K562 (cell line): ENCODE data around the gene MCFD2. TPM values are rescaled to one million over a fixed set of nuclear protein-coding genes. Genes with fewer than 3 reads are reported as not detected.
A peak's percentile ranks its signal among the peaks of the same experiment; 100 is the strongest.

Experiments
- ATAC-seq: fragments of 200-7000 bp; cut with Tn5 transposase; 3 replicates; pipeline ENCODE4 v1.9.1; 2020; ENCODE audit warnings: moderate library complexity
- BruUV-seq: library from RNA; stranded (reverse); fragments of 400-500 nt; replicated peaks from 2 replicates; lab custom pipeline; 2021; lab: Mats Ljungman, UMichigan
- CTCF ChIA-PET: fragments of 300-600 bp; formaldehyde crosslinking; extraction: SDS; loops from one replicate; lab custom pipeline; 2021; ENCODE audit warnings: low intra/inter-chr PET ratio; lab: Yijun Ruan, JAX
- POLR2A ChIA-PET: fragments of 300-600, 350-650 bp; sonication (Branson Sonifier 250); formaldehyde crosslinking; extraction: SDS; loops from one replicate; lab custom pipeline; 2021; ENCODE audit warnings: antibody characterized with exemption, inconsistent platforms; lab: Yijun Ruan, JAX
- DNase-seq, 4 experiments: peaks; one replicate each; pipeline versions ENCODE4 v3.0.0 to v3.0.0-alpha.2; 2011 to 2018; ENCODE audit warnings: low spot score in 3 of 4, mixed read lengths in 3 of 4; ENCODE audit errors: extremely low read depth in 1 of 4
- FAIRE-seq: peaks from 2 replicates; lab custom pipeline; 2011; peaks lifted over from hg19 to GRCh38; lab: Jason Lieb, UNC
- H2AFZ ChIP-seq: 2 replicates; pipeline ENCODE4 v1.6.0; 2011; ENCODE audit warnings: low read depth, low read length, control low read depth, inconsistent platforms
- H3K27ac ChIP-seq: fragments of 200-600 bp; 3 replicates; pipeline ENCODE4 v1.8.0; 2011; ENCODE audit warnings: low read depth, mild to moderate bottlenecking, control low read depth, inconsistent platforms, low read length, moderate library complexity, mixed read lengths; ENCODE audit errors: extremely low read depth
- H3K27me3 ChIP-seq, 2 experiments: fragments of 300-600 bp in 1 of 2; 2 replicates in 1 of 2; 3 replicates in 1 of 2; pipeline versions ENCODE4 v1.6.0 to v1.8.0; 2011; ENCODE audit warnings: inconsistent platforms in 2 of 2, low read length in 2 of 2, mild to moderate bottlenecking in 1 of 2, mixed read lengths in 1 of 2, moderate library complexity in 1 of 2; ENCODE audit not compliant: control insufficient read depth in 2 of 2, insufficient read depth in 2 of 2
- H3K36me3 ChIP-seq: fragments of 300-600 bp; 3 replicates; pipeline ENCODE4 v1.8.0; 2011; ENCODE audit warnings: mild to moderate bottlenecking, low read length, inconsistent platforms; ENCODE audit not compliant: control insufficient read depth, insufficient read depth
- H3K4me1 ChIP-seq, 2 experiments: fragments of 200-600 bp in 1 of 2; replicated peaks in 1 of 2; 2 replicates in 1 of 2; 3 replicates in 1 of 2; pipeline versions ENCODE4 v1.5.1 to v1.8.0; 2011; ENCODE audit warnings: inconsistent platforms in 2 of 2, low read length in 2 of 2, mild to moderate bottlenecking in 1 of 2, mixed read lengths in 1 of 2, moderate library complexity in 1 of 2; ENCODE audit not compliant: control insufficient read depth in 2 of 2, insufficient read depth in 2 of 2
- H3K4me2 ChIP-seq: 2 replicates; pipeline ENCODE4 v1.6.1; 2011; ENCODE audit warnings: low read length, control low read depth, inconsistent platforms, mixed read lengths; ENCODE audit not compliant: insufficient read depth
- H3K4me3 ChIP-seq: fragments of 200-600 bp; sonication (generic), shearing (Covaris generic); 2 replicates; pipeline ENCODE4 v1.5.1; 2016; ENCODE audit warnings: control low read depth, inconsistent platforms
- H3K79me2 ChIP-seq: fragments of 200-600 bp; 3 replicates; pipeline ENCODE4 v1.8.0; 2011; ENCODE audit warnings: low read length, inconsistent platforms; ENCODE audit not compliant: control insufficient read depth, insufficient read depth
- H3K9ac ChIP-seq, 2 experiments: 2 replicates each; pipeline versions ENCODE4 v1.6.0 to v1.6.1; 2011; ENCODE audit warnings: low read depth in 2 of 2, low read length in 2 of 2, control low read depth in 1 of 2, inconsistent platforms in 1 of 2, mild to moderate bottlenecking in 1 of 2, mixed read lengths in 1 of 2; ENCODE audit not compliant: insufficient read depth in 1 of 2
- H3K9me1 ChIP-seq: one replicate; pipeline ENCODE4 v1.6.0; 2011; ENCODE audit warnings: inconsistent platforms, mild to moderate bottlenecking, low read length, moderate library complexity; ENCODE audit not compliant: control insufficient read depth, insufficient read depth
- H3K9me3 ChIP-seq: replicated peaks from 2 replicates; pipeline ENCODE4 v1.5.1; 2011; ENCODE audit warnings: low read depth, low read length, inconsistent platforms; ENCODE audit not compliant: control insufficient read depth, insufficient read depth
- H4K20me1 ChIP-seq: replicated peaks from 2 replicates; pipeline ENCODE4 v1.6.1; 2011; ENCODE audit warnings: low read length, inconsistent platforms, mixed read lengths; ENCODE audit not compliant: control insufficient read depth, insufficient read depth
- BDP1 ChIP-seq: IDR thresholded peaks from 3 replicates; pipeline ENCODE4 v1.6.1; 2011; ENCODE audit not compliant: insufficient read length, insufficient read depth
- SMAD4 ChIP-seq: fragments of 250-450 bp; sonication (Bioruptor Pico); conservative IDR thresholded peaks from 2 replicates; pipeline ENCODE4 v1.8.0; 2021; ENCODE audit warnings: inconsistent platforms, mild to moderate bottlenecking, moderate library complexity
- SNRNP70 ChIP-seq: fragments of 200-400 bp; formaldehyde crosslinking; optimal IDR thresholded peaks from 2 replicates; pipeline ENCODE3; 2017; ENCODE audit warnings: low read depth, low read length
- TAF9B ChIP-seq: fragments of 450-650 bp; IDR thresholded peaks from 2 replicates; pipeline ENCODE4 v1.6.1; 2018; ENCODE audit warnings: mild to moderate bottlenecking; ENCODE audit not compliant: partially characterized antibody
- ZFX ChIP-seq: sonication (generic); formaldehyde crosslinking; IDR thresholded peaks from 2 replicates; pipeline ENCODE4 v1.8.0; 2022; ENCODE audit warnings: mild to moderate bottlenecking, missing genetic modification reagents, moderate library complexity
- ZKSCAN8 ChIP-seq: fragments of 200-800 bp; sonication (Bioruptor generic); IDR thresholded peaks from 2 replicates; pipeline ENCODE4 v1.6.1; 2016; ENCODE audit warnings: missing genetic modification characterization, missing compliant biosample characterization
- WGBS: fragments of 100-300 bp; shearing (Covaris generic); methylation state at CpG from one replicate; pipeline ENCODE4 v1.1.6; 2016; ENCODE audit warnings: low coverage, mixed read lengths; ENCODE audit not compliant: insufficient coverage; ENCODE audit errors: missing lambda C conversion rate; 5-methylcytosine and 5-hydroxymethylcytosine counted together
- in situ Hi-C: fragments of 300-500 bp; cut with MboI; formaldehyde crosslinking; loops from 4 replicates; pipeline ENCODE4 v1.15.0; 2018; ENCODE audit warnings: inconsistent platforms, mixed read lengths
- intact Hi-C: fragments of 100-400 bp; cut with micrococcal nuclease; formaldehyde crosslinking; loops from 2 replicates; pipeline ENCODE4 v1.14.2; 2022
- polyA plus RNA-seq, 8 experiments: library from polyadenylated mRNA; depleted of rRNA in 4 of 8; stranded (reverse) in 5 of 8; unstranded in 3 of 8; fragments of >200 nt; fragmentation: Nextera tagmentation in 2 of 8; fragmentation: Illumina TruSeq in 1 of 8; extraction: Ambion mirVana in 2 of 8; extraction: Trizol in 1 of 8; gene quantifications; 2 replicates each; pipeline versions ENCODE4 v1.2.1 to v1.2.3, GENCODE V29; 2011 to 2014; ENCODE audit warnings: inconsistent platforms in 1 of 8, missing spikeins in 1 of 8
- total RNA-seq, 7 experiments: library from RNA; depleted of rRNA in 6 of 7; stranded (reverse); fragments of >200 nt in 6 of 7; fragmentation: Illumina TruSeq in 2 of 7; extraction: Trizol in 2 of 7; gene quantifications; 2 replicates each; pipeline versions ENCODE4 v1.2.1 to v1.2.3, GENCODE V29; 2011 to 2021; ENCODE audit warnings: low replicate concordance in 1 of 7
- TF ChIP-seq, protein P1 (sequence below): fragments of 250-450 bp; sonication (Bioruptor Pico); IDR thresholded peaks from 2 replicates; pipeline ENCODE4 v1.5.1; 2021; ENCODE audit warnings: mild to moderate bottlenecking

Gene MCFD2
- total and polyA plus RNA-seq, 9 of the 15 experiments (the other 6 are each of a cell fraction or from before 2014, with no cell fraction given): 78.6 to 237 (median 123) TPM

DNA sequence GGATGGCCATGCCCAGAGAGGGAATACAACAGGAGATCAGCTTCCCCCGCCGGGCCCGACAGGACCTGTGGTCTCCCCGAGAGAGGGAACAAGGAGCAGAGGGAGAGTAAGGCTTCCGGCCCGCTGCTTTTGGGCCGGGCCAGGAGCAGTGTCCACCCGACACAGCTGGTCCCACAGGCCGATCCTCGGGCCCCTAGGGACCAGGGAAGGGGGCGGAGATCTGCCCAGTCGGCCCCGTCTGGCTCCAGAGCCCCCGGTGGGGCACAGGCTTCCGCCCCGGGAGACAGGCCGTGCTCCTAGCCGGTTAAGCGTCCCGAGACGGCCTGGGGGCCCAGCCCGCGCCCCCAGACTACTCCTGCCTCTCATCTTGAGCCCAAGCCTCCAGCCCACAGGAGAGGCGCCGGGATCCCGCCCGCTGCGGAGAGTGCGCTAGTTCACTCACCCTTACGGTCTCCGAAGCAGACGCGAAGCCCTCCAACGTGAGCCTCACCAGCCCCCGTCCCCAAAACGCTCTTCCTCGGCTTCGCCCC is at the start of gene MCFD2 (continued):
- TF ChIP-seq, protein P1, sequence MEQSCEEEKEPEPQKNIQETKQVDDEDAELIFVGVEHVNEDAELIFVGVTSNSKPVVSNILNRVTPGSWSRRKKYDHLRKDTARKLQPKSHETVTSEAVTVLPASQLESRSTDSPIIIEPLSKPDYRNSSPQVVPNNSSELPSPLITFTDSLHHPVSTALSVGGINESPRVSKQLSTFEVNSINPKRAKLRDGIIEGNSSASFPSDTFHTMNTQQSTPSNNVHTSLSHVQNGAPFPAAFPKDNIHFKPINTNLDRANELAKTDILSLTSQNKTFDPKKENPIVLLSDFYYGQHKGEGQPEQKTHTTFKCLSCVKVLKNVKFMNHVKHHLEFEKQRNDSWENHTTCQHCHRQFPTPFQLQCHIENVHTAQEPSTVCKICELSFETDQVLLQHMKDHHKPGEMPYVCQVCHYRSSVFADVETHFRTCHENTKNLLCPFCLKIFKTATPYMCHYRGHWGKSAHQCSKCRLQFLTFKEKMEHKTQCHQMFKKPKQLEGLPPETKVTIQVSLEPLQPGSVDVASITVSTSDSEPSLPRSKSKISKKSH (CRISPR knock-in tag): no peak
- 0 out of 2 replicates have a peak, but pooled peaks have one; percentile 5 for TF ChIP-seq SMAD4 (CRISPR knock-in tag)
- TF ChIP-seq ZKSCAN8: no peak
- no peak for TF ChIP-seq TAF9B
- no peak for TF ChIP-seq SNRNP70
- peak; percentile 72; the same call in 1 of the 2 replicates for TF ChIP-seq ZFX (CRISPR knock-in tag)
- TF ChIP-seq, all 486 proteins: peak for 18

DNA sequence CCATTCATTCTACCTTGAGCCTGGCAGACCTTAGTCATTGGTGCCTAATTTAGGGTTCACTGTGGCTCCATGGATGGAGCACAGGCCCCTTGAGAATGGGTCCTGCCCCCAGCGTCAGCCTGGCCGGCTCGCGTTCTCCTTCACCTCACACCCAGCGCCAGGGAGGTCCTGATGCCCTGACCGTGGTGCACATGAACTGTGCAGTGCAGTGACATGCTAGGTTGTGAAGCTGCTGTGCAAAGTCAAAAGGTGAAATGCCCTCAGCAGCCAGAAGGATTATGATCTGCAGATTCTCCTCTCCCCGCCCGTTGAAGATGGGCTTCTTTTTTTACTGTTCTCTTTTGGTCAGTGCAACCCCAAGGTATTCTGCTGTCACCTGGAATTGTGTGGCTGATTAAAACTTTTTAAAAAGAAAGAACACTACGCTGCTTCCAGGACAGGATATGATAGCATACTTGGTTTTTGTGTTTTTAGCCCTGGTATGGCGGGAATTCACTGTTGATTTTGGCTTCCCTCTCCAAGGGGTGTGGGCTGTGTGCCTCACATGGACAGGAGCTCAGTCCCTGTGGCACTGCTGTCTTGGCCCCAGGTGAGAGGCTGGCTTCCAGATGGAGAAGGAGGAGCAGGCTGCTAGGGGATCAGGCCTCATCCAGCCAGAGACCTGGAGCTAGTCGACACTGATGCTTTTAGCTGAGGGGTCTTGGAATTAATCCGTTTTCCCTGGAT is 49.4 kb upstream of the MCFD2 start:
- POLR2A ChIA-PET: interaction anchor here (0.6 to 1.2 kb wide), 2 partner anchors 9 to 48 kb away, joined by 3 to 4 read pairs; no protein-coding TSS in a partner anchor
- no peak for DNase-seq
- Histone ChIP-seq H4K20me1 (no peaks in the 10 kb centered on the region), H3K27ac (no peak overlapping the region), H3K4me1 (peaks cover 10 to 17% of the 10 kb centered on the region in 2 experiments), H2AFZ (no peak overlapping the region), H3K9ac (0 out of 4 replicates have a peak overlapping the region, but pooled peaks of 1 of the 2 experiments have one; percentile 19), H3K9me3 (no peaks in the 10 kb centered on the region), H3K4me3 (no peak overlapping the region), H3K79me2 (peaks cover 5% of the 10 kb centered on the region; the same call in 1 of the 3 replicates), H3K4me2 (no peak overlapping the region), H3K36me3 (0 out of 3 replicates have a peak, but pooled peaks cover 5% of the 10 kb centered on the region), H3K27me3 (no peaks in the 10 kb centered on the region), H3K9me1 (no peaks in the 10 kb centered on the region)
- no peak for ATAC-seq
- 68% methylated on average over 9 of the region's 12 CpGs for WGBS
- in situ Hi-C loops (no loop called here), intact Hi-C loops (no loop called here)
- BruUV-seq: no TSS peak
- no peak for FAIRE-seq
- CTCF ChIA-PET: no interaction called here
- no peak for TF ChIP-seq BDP1
